ENCODE data around the gene GPATCH4. TPM values are rescaled to one million over a fixed set of nuclear protein-coding genes. Genes with fewer than 3 reads are reported as not detected.

Gene GPATCH4
- total RNA-seq, 4 donors from 2014 or later = 12.4 to 113 (median 28.9) TPM

DNA sequence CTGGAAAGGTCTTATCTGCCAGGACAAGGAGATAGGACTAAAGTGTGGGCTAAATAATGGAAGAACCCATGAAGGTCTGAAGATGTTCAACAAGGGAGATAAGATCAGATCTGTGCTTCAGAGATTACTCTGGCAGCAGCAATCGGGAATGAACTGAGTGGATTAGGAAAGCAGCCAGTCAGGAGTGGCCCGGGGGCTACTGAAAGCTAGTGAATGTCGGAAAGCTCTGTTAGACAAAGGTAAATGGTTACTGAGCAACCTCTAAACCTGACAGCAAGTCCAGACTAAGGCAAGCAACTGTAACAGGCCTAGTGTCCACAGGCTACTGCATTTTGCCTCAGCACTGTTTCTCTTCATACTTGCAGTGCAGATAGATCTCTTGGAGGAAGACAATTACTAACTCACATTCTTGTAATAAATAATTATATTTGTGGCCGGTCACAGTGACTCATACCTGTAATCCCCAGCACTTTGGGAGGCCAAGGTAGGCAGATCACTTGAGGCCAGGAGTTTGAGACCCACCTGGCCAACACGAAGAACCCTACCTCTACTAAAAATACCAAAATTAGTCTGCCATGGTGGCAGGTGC lies 41.4 kb downstream of the GPATCH4 start:
- in situ Hi-C loops (cut with MboI; ENCODE audit: low pct_ligation_motif_present in 1 of 4, low pct_unique_long_range_greater_than_20kb in 1 of 4, low sequenced_read_pairs in 3 of 4) = no loop called here
- no peaks in the 10 kb centered on the region for H3K4me1 ChIP-seq
- no peaks in the 10 kb centered on the region for H3K27me3 ChIP-seq
- intact Hi-C loops (cut with DNase I; ENCODE audit: low total_unique reads) = no loop called here
- no peak for DNase-seq
- no peaks in the 10 kb centered on the region for H3K36me3 ChIP-seq
- no peak overlapping the region for H3K4me3 ChIP-seq
- WGBS, 2 donors (ENCODE audit: low coverage in 1 of 2) = 50 to 73% methylated on average over 2 to 5 of the region's 5 CpGs
- no peak overlapping the region for H3K27ac ChIP-seq
- H3K9me3 ChIP-seq = no peaks in the 10 kb centered on the region
- no peak for TF ChIP-seq POLR2A (IDR thresholded peaks at IDR 0.05)
- no peak for TF ChIP-seq POLR2AphosphoS5 (IDR thresholded peaks at IDR 0.05)
- TF ChIP-seq, protein P1, sequence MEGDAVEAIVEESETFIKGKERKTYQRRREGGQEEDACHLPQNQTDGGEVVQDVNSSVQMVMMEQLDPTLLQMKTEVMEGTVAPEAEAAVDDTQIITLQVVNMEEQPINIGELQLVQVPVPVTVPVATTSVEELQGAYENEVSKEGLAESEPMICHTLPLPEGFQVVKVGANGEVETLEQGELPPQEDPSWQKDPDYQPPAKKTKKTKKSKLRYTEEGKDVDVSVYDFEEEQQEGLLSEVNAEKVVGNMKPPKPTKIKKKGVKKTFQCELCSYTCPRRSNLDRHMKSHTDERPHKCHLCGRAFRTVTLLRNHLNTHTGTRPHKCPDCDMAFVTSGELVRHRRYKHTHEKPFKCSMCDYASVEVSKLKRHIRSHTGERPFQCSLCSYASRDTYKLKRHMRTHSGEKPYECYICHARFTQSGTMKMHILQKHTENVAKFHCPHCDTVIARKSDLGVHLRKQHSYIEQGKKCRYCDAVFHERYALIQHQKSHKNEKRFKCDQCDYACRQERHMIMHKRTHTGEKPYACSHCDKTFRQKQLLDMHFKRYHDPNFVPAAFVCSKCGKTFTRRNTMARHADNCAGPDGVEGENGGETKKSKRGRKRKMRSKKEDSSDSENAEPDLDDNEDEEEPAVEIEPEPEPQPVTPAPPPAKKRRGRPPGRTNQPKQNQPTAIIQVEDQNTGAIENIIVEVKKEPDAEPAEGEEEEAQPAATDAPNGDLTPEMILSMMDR (IDR thresholded peaks at IDR 0.05) = no peak
- no peak for TF ChIP-seq EP300 (IDR thresholded peaks at IDR 0.05; ENCODE audit: low read depth)

DNA sequence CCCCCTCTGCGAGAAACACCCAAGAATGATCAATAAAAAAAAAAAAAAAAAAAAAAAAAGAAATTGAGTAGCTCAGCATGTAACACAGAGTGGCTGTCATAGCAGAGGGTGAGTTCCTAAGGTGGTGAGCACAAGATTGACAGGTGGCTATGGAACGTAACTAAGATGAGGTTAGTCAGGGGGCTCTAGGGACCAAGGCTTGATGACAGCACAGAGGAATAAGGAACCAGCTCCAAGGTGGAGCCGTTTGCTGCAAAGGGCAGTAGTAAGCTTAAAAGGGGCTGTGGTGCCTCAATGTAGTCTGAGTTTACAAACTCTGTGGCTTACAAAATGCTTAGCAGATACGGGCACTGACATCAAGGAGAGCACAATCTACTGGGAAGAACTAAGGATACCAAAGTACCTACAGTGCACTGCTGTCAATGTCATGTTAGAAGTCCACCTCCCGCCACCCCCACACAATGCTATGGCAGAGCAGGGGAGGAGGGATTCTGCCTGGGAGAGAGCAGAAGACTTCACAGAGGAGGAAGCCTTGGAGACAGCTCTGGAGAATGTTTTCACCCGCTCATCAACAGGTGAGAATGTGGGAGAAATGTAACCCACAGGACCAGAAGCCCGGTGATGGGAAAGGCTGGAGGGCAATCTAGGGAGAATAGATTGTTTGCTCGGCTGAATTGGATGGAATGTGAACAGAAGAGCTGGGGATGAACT lies 42.0 kb downstream of the GPATCH4 start:
- H3K9me3 ChIP-seq = no peaks in the 10 kb centered on the region
- no peak for TF ChIP-seq POLR2AphosphoS5 (IDR thresholded peaks at IDR 0.05)
- no peak for TF ChIP-seq POLR2A (IDR thresholded peaks at IDR 0.05)
- TF ChIP-seq, protein P1 (IDR thresholded peaks at IDR 0.05) = no peak
- no peak for TF ChIP-seq EP300 (IDR thresholded peaks at IDR 0.05; ENCODE audit: low read depth)
- in situ Hi-C loops (cut with MboI; ENCODE audit: low pct_ligation_motif_present in 1 of 4, low pct_unique_long_range_greater_than_20kb in 1 of 4, low sequenced_read_pairs in 3 of 4) (no loop called here), intact Hi-C loops (cut with DNase I; ENCODE audit: low total_unique reads) (no loop called here)
- no peak overlapping the region for H3K27ac ChIP-seq
- DNase-seq = no peak
- H3K27me3 ChIP-seq = no peaks in the 10 kb centered on the region
- H3K36me3 ChIP-seq = no peaks in the 10 kb centered on the region
- H3K4me3 ChIP-seq = no peak overlapping the region
- H3K4me1 ChIP-seq = no peaks in the 10 kb centered on the region
- WGBS, 2 donors (ENCODE audit: low coverage in 1 of 2) = 83 to 89% methylated on average over 5 to 7 of the region's 8 CpGs

DNA sequence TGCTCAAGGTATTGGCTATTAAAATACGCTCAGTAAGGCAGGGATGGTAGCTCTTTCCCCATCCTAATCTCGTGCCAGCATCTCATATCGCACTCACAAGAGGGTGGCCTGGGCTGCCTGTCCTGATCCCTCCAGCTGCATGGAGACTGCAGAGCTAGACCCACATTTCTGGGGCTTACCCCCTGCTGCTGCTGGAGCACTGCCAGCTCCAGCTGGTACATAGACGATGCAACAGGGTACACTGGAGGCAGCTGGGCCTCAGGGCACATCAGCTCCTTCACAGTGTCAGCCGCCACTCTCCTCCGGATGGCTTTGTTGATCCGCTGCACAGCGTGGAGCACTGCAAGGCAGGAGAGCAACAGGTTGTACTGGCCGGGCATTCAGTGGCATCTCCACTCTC lies 44.9 kb downstream of the GPATCH4 start:
- no peaks in the 10 kb centered on the region for H3K9me3 ChIP-seq
- H3K36me3 ChIP-seq = no peaks in the 10 kb centered on the region
- no peak for TF ChIP-seq POLR2AphosphoS5 (IDR thresholded peaks at IDR 0.05)
- TF ChIP-seq, protein P1 (IDR thresholded peaks at IDR 0.05) = no peak
- TF ChIP-seq POLR2A (IDR thresholded peaks at IDR 0.05) = no peak
- H3K27ac ChIP-seq = no peak overlapping the region
- H3K27me3 ChIP-seq = no peaks in the 10 kb centered on the region
- H3K4me1 ChIP-seq = peaks cover 0 to 5% (median 0%) of the 10 kb centered on the region in 4 donors
- intact Hi-C loops (cut with DNase I; ENCODE audit: low total_unique reads) (no loop called here), in situ Hi-C loops (cut with MboI; ENCODE audit: low pct_ligation_motif_present in 1 of 4, low pct_unique_long_range_greater_than_20kb in 1 of 4, low sequenced_read_pairs in 3 of 4) (no loop called here)
- WGBS, 2 donors (ENCODE audit: low coverage in 1 of 2) = 85 to 100% methylated on average over 1 to 8 of the region's 9 CpGs
- DNase-seq = no peak
- H3K4me3 ChIP-seq = no peak overlapping the region

DNA sequence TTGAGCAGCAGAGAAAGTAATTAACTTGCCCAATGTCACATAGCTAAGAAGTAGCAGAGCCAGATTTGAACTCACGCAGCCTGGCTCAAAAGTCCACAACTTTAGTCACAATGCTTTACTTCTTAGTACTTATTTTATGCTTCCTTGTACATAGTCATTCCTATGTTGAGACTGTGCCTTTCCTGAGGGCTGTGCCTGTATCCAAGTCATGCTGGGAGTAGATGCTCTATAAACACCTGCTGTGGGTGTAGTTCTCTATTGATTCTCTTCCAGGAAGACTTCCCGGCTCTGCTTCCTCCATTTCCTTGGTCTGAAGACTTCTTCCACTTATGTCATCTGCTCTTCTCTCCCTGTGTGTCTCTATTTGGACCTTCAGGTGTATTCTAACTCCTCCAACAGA lies 45.6 kb downstream of the GPATCH4 start:
- intact Hi-C loops (cut with DNase I; ENCODE audit: low total_unique reads) (no loop called here), in situ Hi-C loops (cut with MboI; ENCODE audit: low pct_ligation_motif_present in 1 of 4, low pct_unique_long_range_greater_than_20kb in 1 of 4, low sequenced_read_pairs in 3 of 4) (no loop called here)
- H3K4me1 ChIP-seq = peaks cover 0 to 5% (median 0%) of the 10 kb centered on the region in 4 donors

More for the DNA sequence above, 45.6 kb downstream of the GPATCH4 start:
- TF ChIP-seq POLR2AphosphoS5 (IDR thresholded peaks at IDR 0.05) = no peak
- TF ChIP-seq, protein P1 (IDR thresholded peaks at IDR 0.05) = no peak
- no peak for TF ChIP-seq EP300 (IDR thresholded peaks at IDR 0.05; ENCODE audit: low read depth)
- no peak for TF ChIP-seq POLR2A (IDR thresholded peaks at IDR 0.05)
- DNase-seq = no peak
- H3K4me3 ChIP-seq = no peak overlapping the region
- 0 to 61% methylated on average over 1 to 2 of the region's 2 CpGs for WGBS, 2 donors (ENCODE audit: low coverage in 1 of 2)
- H3K27me3 ChIP-seq = no peaks in the 10 kb centered on the region
- H3K27ac ChIP-seq = no peak overlapping the region
- no peaks in the 10 kb centered on the region for H3K9me3 ChIP-seq
- H3K36me3 ChIP-seq = no peaks in the 10 kb centered on the region

All from transverse colon (tissue), 4 donors.